Activated CD4-positive, alpha-beta T cell treated with anti-CD3 and anti-CD28 coated beads for 4 hours (primary cell): ENCODE data around the gene DCAF7.

Experiments
- DNase-seq, 2 donors: peaks; one replicate each; pipeline ENCODE4 v3.0.0-alpha.2; 2020

The DCAF7 gene, protein sequence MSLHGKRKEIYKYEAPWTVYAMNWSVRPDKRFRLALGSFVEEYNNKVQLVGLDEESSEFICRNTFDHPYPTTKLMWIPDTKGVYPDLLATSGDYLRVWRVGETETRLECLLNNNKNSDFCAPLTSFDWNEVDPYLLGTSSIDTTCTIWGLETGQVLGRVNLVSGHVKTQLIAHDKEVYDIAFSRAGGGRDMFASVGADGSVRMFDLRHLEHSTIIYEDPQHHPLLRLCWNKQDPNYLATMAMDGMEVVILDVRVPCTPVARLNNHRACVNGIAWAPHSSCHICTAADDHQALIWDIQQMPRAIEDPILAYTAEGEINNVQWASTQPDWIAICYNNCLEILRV

GRCh38 chr17:63549946-63550816, at the start of gene DCAF7:
Gene DCAF7, plus strand, starts transcription at chr17:63550477. Its CDS starts 201 bp downstream, at chr17:63550678.
- peak; percentile 100 for DNase-seq

DNA sequence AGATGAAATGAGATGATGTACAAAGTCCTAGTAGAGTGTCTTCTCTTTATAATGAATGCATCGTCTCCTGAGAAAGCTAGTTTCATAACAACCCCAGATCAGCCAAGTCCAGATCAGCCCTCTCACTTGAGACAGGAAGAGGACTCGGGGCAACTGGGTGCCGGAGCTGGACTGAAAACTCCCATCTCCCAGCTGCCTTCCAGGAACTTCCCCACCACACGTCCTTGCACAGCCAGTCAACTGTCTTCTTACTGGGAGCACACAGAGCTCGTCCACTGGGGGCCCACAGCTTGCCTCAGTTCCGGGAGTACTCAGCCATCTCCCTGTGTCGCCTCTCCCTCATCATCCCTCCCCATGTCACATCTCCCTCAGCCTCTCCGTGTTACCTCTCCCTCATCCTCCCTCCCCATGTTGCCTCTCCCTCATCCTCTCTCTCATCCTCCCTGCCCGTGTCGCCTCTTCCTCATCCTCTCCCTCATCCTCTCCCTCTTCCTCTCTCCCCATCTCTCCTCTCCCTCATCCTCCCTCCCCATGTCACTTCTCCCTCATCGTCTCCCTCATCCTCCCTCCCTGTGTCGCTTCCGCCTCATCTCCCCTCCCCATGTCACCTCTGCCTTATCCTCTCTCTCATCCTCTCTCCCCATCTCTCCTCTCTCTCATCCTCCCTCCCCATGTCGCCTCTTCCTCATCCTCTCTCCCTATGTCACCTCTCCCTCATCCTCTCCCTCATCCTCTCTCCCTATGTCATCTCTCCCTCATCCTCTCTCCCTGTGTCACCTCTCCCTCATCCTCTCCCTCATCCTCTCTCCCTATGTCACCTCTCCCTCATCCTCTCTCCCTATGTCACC, 49.5 kb upstream of the DCAF7 start:
- no peak for DNase-seq

- no peak for DNase-seq
Measured at GRCh38 chr17:63503341-63503705, 47.0 kb upstream of the DCAF7 start.

DNA sequence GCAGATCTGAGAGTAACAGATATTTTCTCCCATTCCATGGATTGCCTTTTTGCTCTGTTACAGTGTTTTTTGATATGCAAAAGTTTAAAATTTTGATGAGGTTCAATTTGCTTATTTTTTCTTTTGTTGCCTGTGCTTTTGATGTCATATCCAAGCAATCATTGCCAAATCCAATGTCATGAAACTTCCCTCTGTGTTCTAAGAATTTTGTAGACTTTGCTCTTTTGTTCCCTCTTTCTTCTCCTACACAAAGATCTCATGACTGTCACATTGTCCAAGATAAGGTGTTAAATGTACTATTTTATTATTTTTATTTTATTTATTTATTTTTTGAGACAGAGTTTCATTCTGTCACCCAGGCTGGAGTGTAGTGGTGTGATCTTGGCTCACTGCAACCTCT, 46.0 kb upstream of the DCAF7 start:
- DNase-seq = no peak

GRCh38 chr17:63505341-63505740, 44.9 kb upstream of the DCAF7 start:
- no peak for DNase-seq

- DNase-seq = no peak
Measured at GRCh38 chr17:63506627-63507026, 43.6 kb upstream of the DCAF7 start.

DNA sequence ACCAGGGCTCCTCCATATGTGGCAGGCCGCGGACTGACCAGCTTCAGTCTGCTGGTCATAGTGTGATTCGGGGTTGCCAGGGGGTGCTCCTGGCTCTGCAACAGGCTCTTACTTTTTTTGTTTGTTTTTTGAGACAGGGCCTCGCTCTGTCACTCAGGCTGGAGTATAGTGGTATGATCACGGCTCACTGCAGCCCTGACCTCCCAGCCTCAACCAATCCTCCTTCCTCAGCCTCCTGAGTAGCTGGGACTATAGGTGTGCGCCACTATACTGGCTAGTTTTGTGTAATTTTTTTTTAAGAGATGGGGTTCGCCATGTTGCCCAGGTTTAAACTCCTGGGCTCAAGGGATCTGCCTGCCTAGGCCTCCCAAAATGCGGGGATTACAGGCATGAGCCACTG, 38.9 kb upstream of the DCAF7 start:
- DNase-seq = no peak

DNA sequence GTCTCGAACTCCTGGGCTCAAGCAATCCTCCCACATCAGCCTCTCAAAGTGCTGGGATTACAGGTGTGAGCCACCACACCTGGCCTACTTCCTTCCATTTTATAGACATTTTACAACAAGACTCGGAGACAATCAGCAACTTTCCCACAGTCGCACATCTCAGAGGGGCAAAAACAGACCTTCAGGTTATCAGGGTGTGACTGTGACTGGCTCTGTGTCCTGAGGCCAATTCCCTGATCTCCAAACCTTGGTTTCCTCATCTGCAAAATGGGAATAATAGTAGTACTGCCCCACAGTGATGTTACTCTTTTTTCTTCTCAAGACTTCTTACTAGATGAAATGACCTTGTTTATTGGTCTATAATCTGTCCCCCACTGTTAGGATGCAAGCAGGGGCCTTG, 37.9 kb upstream of the DCAF7 start:
- DNase-seq = no peak

DNA sequence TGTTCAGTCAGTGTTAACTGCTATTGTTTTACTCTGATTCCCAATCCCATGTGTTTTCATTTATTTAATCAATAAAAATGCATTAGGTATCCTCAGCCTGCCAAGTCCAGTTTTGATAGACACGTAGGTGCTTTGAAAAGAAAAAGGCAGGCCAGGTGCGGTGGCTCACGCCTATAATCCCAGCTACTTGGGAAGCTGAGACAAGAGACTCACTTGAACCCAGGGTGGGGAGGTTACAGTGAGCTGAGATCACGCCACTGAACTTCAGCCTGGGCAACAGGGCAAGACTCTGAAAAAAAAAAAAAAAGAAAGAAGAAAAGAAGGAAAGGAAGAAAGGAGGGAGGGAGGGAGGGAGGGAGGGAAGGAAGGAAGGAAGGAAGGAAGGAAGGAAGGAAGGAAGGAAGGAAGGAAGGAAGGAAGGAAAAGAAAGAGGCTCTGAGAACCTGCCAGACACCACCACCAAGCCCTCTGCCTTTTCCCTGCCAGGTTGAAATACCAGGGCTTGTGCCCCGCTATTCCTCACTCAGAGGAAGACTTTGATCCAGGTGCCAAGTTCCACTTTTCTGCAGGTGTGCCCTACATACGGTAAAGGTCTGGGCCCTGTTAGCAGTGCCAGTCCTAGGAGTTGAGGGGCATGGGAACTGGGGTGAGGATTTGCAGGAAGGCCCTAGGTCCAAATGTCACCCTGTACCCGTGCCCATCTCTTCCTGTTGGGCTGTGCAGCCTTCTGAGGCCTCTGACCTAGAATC, 37.2 kb upstream of the DCAF7 start:
- DNase-seq = no peak

DNA sequence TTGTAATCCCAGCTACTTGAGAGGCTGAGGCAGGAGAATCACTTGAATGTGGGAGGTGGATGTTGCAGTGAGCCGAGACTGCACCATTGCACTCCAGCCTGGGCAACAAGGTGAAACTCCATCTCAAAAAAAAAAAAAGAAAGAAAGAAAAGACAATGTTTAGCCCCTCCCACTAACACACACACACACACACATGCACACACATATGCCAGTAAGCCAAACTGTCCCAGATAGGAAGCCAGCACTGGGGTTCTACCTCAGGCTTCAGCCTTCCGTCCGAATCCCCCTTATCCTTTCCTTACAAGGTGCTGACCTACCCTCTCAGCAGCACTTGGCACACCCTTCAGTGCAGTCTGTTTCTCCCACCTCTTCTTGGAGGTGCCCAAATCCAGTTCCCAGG, 35.8 kb upstream of the DCAF7 start:
- no peak for DNase-seq

DNA sequence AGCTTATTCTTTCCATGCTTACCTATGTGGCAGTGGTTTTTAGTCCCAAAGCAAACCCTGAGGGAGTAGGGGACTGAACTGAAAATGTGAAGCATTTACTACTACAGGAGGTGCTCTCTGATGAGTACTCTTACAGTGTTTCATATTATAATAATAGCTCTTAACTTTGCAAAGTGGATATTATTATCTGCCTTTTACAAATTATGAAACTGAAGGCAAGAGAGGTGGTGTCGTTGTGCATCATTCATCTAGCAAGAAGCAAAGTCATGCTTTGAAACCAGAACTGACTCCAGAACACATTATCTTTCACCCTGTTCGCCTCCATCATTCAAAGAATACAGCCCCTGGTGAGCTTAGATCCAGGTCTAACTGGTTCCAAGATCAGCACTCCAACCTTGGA, 35.3 kb upstream of the DCAF7 start:
- DNase-seq = no peak

- no peak for DNase-seq
Measured at GRCh38 chr17:63515426-63515825, 34.9 kb upstream of the DCAF7 start.

GRCh38 chr17:63516910-63517824, 33.1 kb upstream of the DCAF7 start:
- no peak for DNase-seq

GRCh38 chr17:63517825-63518534, 32.3 kb upstream of the DCAF7 start:
- DNase-seq = no peak

GRCh38 chr17:63519116-63519881, 31.0 kb upstream of the DCAF7 start:
- DNase-seq = no peak

DNA sequence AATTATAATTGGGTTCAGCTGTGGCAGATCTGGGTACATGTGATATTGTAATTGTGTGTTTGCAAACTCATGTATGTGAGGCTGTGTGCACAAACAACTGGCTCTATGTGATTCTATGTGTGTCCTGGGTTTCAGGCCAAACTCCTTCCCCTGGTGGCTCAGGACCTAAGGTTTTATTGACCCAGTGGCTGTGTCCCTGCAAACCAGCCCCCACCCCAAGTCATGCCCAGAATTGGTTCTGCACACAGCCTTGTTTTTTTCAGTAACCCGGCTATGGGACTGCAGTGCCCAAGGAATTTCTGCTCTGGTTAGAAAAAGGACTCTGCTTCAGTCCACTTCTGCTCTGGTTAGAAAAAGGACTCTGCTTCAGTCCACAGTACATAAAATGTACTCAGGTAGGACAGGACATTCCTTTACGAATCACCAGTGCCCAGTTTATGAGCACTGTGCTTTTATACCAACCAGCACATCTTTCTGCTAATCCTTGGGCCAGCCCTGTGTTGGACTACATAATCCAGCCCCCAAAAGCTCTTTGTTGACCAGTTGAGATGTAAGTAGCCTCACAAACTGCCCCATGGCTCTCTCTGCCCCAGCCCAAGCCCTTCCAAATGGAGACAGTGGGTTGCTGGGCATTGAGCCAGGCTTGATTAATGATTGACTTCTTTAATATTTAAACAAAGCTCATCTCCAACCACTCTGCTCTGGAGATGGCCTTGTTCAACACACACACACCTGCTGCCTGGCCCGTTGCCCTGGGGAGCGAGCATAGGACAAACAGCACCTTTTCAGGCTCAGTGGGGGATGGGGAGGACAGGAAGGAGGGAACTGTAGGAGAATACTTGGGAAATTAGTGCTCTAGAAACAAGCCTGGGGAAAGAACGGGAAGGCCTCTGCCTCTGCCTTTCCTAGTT, 30.1 kb upstream of the DCAF7 start:
- no peak for DNase-seq

- no peak for DNase-seq
Measured at GRCh38 chr17:63523253-63523855, 26.9 kb upstream of the DCAF7 start, which contains the start of gene KCNH6. Gene KCNH6, plus strand, starts transcription at chr17:63523358. Its CDS starts 56 bp downstream, at chr17:63523414.

DNA sequence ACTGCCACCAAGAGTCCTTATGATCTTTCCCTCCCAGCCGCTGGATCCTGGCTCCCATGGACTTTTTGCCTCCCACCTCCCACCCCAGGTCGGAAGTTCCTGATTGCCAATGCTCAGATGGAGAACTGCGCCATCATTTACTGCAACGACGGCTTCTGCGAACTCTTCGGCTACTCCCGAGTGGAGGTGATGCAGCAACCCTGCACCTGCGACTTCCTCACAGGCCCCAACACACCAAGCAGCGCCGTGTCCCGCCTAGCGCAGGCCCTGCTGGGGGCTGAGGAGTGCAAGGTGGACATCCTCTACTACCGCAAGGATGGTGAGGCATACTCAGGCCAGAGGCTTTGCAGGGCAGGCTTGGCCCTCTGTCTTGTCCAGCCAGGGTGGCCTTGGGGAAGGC, 26.2 kb upstream of the DCAF7 start:
- no peak for DNase-seq
